Lung (tissue), 12 donors: Measurements from ENCODE around the gene SAC3D1. TPM values are rescaled to one million over a fixed set of nuclear protein-coding genes. Genes with fewer than 3 reads are reported as not detected.

Source experiments
- ATAC-seq: fragments of 200-7000 bp; cut with Tn5 transposase; one replicate; pipeline ENCODE4 v1.9.1; 2020; ENCODE audit warnings: moderate number of reproducible peaks; ENCODE audit not compliant: insufficient read depth, low FRiP score
- DNase-seq, 3 donors: peaks; one replicate each; pipeline ENCODE4 v3.0.0-alpha.2; 2013 to 2017
- H3K27ac ChIP-seq, 2 donors: one replicate each; pipeline ENCODE4 v1.5.1; 2013; ENCODE audit warnings: mild to moderate bottlenecking in 2 of 2, moderate library complexity in 2 of 2, control low read depth in 1 of 2, inconsistent platforms in 1 of 2, low read depth in 1 of 2, low read length in 1 of 2
- H3K27me3 ChIP-seq, 3 donors: one replicate each; pipeline ENCODE4 v1.5.1; 2013; ENCODE audit warnings: low read length in 2 of 3; ENCODE audit not compliant: control insufficient read depth in 3 of 3, insufficient read depth in 3 of 3
- H3K36me3 ChIP-seq, 4 donors: one replicate each; pipeline ENCODE4 v1.5.1; 2013; ENCODE audit warnings: low read length in 4 of 4, mild to moderate bottlenecking in 1 of 4, moderate library complexity in 1 of 4; ENCODE audit not compliant: control insufficient read depth in 4 of 4, insufficient read depth in 4 of 4
- H3K4me1 ChIP-seq, 5 donors: one replicate each; pipeline ENCODE4 v1.5.1; 2013; ENCODE audit warnings: low read length in 5 of 5, mild to moderate bottlenecking in 2 of 5, moderate library complexity in 1 of 5; ENCODE audit not compliant: control insufficient read depth in 5 of 5, insufficient read depth in 5 of 5
- H3K4me3 ChIP-seq: one replicate; pipeline ENCODE4 v1.5.1; 2013; ENCODE audit warnings: mild to moderate bottlenecking, control low read depth, moderate library complexity
- H3K9ac ChIP-seq, 2 donors: one replicate each; pipeline ENCODE4 v1.5.1; 2013; ENCODE audit warnings: low read length in 2 of 2, control low read depth in 1 of 2; ENCODE audit not compliant: insufficient read depth in 1 of 2
- H3K9me3 ChIP-seq, 4 donors: one replicate each; pipeline ENCODE4 v1.5.1; 2013; ENCODE audit warnings: low read length in 3 of 4, mild to moderate bottlenecking in 1 of 4, moderate library complexity in 1 of 4; ENCODE audit not compliant: control insufficient read depth in 4 of 4, insufficient read depth in 3 of 4
- WGBS, 2 donors: extraction: QIAGEN DNeasy Blood & Tissue Kit; methylation state at CpG; one replicate each; pipeline ENCODE4 v1.1.7; 2013; 5-methylcytosine and 5-hydroxymethylcytosine counted together
- polyA plus RNA-seq, 2 donors: library from polyadenylated mRNA; stranded (reverse); fragments of 200-250 nt; gene quantifications; one replicate each; pipeline ENCODE4 v1.2.1, GENCODE V29; 2013
- total RNA-seq, 2 donors: library from RNA; depleted of rRNA in 1 of 2; stranded (reverse); fragments of >200 nt in 1 of 2; gene quantifications; one replicate each; pipeline ENCODE4 v1.2.1, GENCODE V29; 2014 to 2021
- TF ChIP-seq, protein P1 (sequence below): IDR thresholded peaks from 2 replicates; pipeline ENCODE4 v1.5.1; 2012; ENCODE audit warnings: mild to moderate bottlenecking; ENCODE audit errors: control extremely low read depth, extremely low read depth
- donor health status: control.
- donor health status: control.
- donor health status: Bipolar disorder and iron deficiency.
- donor health status: healthy.
- donor health status: DM: yes; HTN: yes; CAD: no.

Gene SAC3D1
- total and polyA plus RNA-seq, 4 donors = 5.1 to 17.6 (median 14.3) TPM

DNA sequence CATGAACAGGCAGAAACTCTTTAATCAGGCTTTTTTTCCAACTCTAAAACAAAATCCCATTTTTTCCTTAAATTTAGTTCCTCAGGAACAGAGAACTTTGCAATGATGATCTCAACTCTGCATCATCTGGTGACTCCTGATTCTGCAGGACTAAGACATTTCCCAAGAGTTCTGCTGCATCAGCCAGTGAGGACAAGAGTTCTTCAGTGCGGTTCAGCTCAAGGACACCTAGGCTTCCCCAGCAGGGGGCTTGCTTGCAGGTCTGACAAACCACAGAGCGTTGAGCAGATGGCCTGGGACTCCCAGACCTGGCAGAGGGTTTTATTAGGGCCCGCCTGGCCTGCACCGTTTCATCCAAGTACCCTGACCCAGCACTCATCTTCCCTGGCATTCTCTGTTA is 36.4 kb downstream of the SAC3D1 start:
- Histone ChIP-seq H3K27me3 (no peaks in the 10 kb centered on the region), H3K4me3 (no peak overlapping the region), H3K4me1 (no peaks in the 10 kb centered on the region), H3K9ac (no peak overlapping the region), H3K9me3 (no peaks in the 10 kb centered on the region), H3K36me3 (peaks cover 0 to 13% (median 1%) of the 10 kb centered on the region in 4 donors), H3K27ac (no peak overlapping the region)
- no peak for DNase-seq
- ATAC-seq = no peak
- 84 to 87% methylated on average over 4 of the region's 4 CpGs for WGBS, 2 donors
- TF ChIP-seq, protein P1, sequence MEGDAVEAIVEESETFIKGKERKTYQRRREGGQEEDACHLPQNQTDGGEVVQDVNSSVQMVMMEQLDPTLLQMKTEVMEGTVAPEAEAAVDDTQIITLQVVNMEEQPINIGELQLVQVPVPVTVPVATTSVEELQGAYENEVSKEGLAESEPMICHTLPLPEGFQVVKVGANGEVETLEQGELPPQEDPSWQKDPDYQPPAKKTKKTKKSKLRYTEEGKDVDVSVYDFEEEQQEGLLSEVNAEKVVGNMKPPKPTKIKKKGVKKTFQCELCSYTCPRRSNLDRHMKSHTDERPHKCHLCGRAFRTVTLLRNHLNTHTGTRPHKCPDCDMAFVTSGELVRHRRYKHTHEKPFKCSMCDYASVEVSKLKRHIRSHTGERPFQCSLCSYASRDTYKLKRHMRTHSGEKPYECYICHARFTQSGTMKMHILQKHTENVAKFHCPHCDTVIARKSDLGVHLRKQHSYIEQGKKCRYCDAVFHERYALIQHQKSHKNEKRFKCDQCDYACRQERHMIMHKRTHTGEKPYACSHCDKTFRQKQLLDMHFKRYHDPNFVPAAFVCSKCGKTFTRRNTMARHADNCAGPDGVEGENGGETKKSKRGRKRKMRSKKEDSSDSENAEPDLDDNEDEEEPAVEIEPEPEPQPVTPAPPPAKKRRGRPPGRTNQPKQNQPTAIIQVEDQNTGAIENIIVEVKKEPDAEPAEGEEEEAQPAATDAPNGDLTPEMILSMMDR = no peak

DNA sequence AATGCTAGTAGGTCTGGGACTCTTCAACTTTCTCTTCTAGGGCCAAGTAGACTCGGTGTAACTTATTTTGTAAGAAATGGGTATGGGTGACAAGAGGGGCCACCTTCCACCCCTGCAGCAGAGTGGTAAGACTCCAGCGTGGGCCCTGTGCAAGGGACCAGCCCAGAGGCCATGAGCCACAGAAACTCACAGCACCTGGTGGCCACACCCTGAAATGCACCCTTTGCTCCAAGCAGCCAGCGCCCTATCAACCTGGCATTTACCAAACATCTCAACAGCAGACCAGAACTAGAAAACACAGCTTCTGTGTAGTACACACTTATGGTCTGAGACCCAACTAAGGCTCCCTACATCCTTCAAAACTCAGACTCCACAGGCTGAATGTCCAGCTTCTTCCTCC is 37.1 kb downstream of the SAC3D1 start:
- Histone ChIP-seq H3K4me1 (peaks cover 0 to 6% (median 3%) of the 10 kb centered on the region in 5 donors), H3K9ac (no peak overlapping the region), H3K9me3 (no peaks in the 10 kb centered on the region), H3K36me3 (peaks cover 0 to 13% (median 1%) of the 10 kb centered on the region in 4 donors), H3K27ac (no peak overlapping the region), H3K4me3 (no peak overlapping the region), H3K27me3 (no peaks in the 10 kb centered on the region)
- 57 to 66% methylated on average over 3 of the region's 3 CpGs for WGBS, 2 donors
- DNase-seq (no peak), ATAC-seq (peak; percentile 47)
- TF ChIP-seq, protein P1 = peak; percentile 42

DNA sequence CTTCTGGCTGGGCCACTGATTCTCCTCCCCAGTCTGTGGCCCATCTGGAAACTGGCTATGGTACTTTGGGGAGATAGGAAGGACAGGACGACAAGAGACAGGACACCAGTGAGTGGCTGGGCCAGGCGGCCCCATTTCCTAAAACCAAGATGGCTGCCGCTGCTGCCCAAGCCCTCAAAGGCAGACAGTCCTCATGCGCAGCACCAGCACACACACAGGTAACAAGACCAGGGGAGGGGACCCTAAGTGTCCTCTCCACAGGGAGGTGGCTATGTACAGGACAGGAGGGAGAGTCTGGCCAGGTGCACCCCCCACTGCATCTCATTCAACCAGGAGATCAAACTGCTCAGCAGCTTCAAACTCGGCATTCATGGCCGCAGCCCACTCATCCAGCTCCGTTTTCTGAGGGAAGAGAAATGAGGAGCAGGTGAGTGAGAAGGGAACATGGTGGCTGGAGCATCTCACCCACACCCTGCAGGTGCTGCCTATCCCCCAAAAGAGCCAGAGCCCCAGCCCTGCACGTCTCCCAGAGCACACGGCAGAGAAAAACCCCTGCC is 37.9 kb downstream of the SAC3D1 start:
- ATAC-seq = no peak
- 94 to 96% methylated on average over 9 of the region's 9 CpGs for WGBS, 2 donors

More for the DNA sequence above, 37.9 kb downstream of the SAC3D1 start:
- peaks cover 0 to 12% (median 5%) of the 10 kb centered on the region in 5 donors for H3K4me1 ChIP-seq
- peaks cover 0 to 13% (median 1%) of the 10 kb centered on the region in 4 donors for H3K36me3 ChIP-seq
- TF ChIP-seq, protein P1 = no peak
- DNase-seq = no peak
- H3K4me3 ChIP-seq = no peak overlapping the region
- H3K9me3 ChIP-seq = no peaks in the 10 kb centered on the region
- no peaks in the 10 kb centered on the region for H3K27me3 ChIP-seq
- H3K9ac ChIP-seq = no peak overlapping the region
- no peak overlapping the region for H3K27ac ChIP-seq
